GM21529 (cell line): Measurements from ENCODE around the gene RAPGEF4.
"Not testable (repeated sequence)": the region's sequence is repeated elsewhere in the genome, so short reads cannot be mapped to it uniquely, and the experiment has no call there.

ENCODE experiments used
- ATAC-seq: cut with Tn5 transposase; IDR thresholded peaks from one replicate; pipeline ENCODE4 v1.9.1; 2021; ENCODE audit not compliant: unreplicated experiment

RAPGEF4 gene

DNA sequence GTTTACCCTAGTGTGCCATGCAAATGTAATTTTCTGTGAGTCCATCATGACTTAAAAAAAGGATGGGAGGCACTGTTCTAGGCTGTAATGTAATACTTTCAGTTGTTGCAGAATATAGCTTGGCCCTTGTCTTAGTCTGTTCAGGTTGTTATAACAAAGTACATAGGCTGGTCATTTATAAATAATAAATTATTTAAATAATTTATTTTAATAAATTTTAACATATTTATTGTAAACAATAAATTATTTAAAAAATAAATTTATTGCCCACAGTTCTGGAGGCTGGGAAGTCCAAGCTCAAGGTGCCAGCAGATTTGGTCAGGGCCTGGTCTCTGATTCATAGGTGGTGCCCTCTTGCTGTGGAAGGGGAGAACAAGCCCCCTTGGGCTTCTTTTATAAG is 35.2 kb downstream of the RAPGEF4 start:
- no peak for ATAC-seq

DNA sequence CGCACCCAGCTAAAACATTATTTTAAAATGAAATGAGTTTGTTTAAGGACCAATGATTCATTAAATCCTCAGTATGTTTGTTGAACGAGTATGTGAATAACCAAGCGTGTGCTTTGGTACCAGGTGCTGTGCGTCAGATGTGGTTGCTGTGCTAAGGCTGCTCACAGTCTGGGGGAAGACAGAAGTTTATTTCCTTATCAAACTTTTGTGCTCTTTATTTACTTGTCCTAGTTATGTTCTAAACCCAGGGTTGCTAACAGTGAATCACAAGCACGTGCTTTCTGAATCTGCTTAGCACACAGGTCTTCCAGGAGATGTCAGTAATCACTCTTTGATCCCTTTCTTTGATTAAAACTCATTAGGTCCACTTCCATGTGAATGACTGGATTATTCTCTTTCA is 37.0 kb downstream of the RAPGEF4 start:
- ATAC-seq, result no peak

DNA sequence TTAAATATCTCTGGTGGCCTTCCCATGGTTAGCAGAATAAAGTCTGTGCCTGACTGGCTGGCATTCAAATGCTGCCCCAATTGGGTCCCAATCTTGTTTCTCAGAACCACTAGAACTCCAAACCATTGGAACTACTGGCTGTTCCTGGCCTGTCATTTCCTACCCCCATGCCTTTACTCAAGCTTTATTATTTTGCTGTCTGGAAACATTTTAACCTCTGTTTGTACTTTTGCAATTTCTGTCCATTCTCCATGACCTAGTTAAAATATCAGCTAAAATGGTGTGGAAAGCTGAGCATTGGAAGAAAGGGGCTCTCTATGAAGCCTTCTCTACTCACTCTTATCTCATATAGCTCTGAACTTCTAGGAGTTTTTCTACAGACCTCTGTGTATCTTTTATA is 38.7 kb downstream of the RAPGEF4 start:
- ATAC-seq, result no peak

DNA sequence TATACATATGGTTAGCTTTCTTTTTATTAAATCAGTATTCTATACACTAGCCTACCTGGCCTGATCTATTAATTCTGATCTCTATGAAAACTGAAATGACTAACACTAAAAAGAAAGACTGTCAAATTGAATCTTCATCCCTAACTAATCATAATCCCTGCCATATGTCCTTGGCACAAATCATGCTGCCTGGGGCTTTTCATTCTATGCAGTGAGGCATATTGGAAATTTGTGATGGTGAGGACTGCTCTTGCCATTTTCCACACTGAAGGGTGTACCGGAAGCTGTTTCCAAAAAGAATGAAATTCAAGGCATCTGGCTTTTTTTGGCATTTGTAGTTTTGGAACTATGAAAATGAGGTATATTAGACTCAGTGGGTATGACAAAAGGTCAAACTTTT is 39.7 kb downstream of the RAPGEF4 start:
- no peak for ATAC-seq

DNA sequence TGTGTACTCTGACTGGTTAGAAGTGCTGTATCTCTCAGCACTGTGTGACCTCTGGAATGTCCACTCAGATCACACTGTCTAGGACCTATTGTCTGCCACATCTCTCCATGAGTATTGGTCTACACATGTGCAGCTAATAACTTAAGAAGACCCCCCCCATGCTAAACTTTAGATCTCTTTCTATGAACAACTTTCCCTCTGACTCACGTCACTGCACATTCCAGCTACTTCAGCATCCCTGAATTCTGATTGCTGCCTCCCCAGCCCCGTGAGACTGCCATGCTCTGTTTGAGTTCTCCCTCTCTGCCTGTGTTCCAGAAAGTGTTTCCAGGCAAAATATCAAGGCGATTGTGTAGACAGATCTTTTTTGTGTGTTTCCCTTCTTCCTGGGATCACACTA is 41.8 kb downstream of the RAPGEF4 start:
- no peak for ATAC-seq

DNA sequence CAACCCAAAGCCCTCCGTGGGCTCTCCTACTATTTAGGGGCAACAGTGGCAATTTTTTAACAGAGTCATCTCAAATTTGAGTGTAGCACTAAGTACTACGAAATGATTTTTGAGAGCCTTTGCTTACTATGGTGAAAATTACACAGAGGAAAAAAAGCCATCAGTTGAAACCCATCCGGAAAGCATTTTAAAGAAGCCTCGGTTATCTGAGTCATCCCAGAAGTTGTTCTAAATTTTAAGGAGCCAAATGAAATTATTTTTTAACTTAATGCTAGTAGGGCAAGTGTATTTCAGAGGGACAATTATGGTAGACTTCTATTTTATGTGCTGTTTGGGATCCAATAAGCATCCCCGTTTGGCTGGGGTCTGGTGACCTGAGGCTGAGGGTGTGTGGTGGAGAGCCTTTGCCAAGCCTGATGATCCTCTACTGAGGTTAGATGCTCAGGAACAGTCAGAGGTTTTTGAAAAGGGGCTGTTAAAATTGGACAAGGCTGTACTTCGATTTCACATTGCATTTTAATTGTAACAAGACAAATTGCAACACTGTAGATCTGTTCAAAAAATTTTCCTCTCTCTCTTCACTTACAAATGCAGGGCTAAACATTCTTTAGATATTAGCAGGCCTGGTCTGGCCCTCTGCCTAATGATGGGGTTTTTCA is 47.0 kb downstream of the RAPGEF4 start:
- no peak for ATAC-seq

DNA sequence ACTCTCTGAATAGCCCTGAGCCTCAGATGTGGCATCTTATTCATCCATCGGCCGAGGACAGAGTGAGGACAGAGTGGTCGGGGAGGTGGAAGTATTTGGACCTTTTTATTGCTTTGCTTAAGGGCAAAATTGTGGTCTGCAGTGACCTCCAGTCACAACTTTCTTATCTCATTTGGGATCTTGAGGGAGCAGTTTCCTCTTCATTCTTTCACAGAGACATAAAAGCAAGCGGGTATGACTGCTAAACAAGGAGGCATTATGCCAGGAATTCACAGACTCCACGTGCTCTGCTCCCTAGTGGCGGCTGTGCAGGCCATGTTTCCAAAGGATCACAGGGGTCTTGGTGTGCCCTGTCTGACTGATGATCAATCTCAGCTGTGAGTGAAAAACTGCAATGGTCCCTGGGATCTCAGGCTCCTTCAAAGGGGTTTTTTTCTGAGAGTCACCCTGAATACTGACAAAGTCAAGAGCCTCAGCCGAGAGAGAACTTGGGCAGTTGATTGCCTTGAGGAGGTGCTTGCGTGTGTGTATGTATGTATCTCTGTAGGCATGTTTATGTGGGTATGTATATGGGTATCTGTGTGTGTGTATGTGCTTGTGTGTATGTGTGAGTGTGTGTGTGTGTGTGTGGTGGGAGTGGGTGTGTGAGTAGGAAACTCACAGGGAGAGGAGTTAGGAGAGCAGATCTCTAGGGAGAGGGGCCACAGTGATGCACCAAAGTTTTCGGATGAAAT is 47.7 kb downstream of the RAPGEF4 start:
- ATAC-seq, result no peak

DNA sequence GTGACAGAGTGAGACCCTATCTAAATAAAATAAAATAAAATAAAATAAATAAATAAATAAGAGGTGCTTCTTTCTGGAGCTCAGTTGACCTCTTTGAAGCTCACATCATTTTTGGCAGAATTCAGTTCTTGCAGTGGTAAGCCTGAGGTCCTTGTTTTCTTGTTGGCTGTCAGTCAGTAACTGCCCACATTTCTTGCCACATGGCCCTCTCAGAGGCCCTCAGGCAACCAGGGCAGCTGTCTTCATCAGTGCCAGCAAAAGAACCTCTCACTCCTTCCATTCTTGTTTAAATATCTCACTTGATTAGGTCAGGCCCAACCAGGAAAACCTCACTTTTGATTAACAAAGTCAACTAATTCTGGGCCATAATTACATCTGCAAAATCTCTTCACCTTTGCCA is 53.2 kb downstream of the RAPGEF4 start:
- ATAC-seq, result no peak

DNA sequence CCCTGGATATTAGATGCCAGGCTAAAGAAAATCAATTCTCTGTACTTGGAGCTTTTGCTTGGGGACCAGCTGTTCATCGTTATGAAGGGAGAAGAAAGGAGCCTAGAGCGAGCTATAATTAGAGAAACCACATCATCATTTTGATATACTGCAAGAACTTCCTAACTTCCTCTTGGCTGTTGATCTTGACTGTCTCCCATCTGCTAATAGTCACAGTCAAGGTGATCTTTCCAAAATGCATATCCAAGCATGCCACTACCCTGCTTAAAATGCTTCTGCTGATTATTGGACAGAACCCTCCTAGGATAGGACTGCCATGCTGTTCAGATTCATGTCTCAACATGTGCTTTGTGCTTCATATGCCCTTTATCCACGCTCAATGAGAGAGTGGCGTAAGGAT is 54.8 kb downstream of the RAPGEF4 start:
- no peak for ATAC-seq

DNA sequence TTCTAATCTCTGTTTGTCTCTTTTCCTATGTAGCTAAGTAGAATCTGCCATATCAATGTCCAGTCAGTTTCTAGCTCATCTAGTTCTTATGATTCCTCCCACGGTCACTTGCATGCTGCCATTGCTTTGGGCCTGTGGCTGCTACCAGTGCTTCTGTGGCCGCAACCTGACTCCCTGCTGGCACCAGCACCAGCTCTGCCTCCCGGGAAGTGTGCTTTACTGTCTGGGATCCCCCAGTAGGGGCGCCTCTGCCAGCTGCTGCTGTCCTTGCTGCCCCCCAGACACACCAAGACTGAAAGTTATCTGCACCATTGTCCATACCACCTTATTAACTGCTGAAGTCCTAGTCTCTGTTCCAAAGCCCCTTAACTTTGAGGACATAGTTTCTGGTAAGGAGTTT is 56.3 kb downstream of the RAPGEF4 start:
- ATAC-seq, result no peak

DNA sequence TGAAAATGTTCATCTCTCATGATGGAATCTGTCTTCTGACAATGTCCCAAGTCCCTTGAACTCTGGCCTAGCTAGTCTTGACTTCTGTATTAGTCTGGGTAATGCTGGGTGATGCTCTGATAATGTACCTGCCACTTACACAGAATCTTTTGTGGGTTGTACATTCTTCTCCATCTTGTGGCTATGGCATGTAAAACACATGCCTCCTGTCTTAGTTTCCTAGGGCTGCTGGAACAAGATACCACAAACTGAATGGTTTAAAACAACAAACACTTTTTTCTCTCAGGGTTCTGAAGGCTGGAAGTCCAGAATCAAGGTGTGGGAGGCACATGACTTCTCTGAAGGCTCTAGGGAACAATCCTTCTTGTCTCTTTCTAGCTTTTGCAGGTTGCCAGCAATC is 57.1 kb downstream of the RAPGEF4 start:
- no peak for ATAC-seq

DNA sequence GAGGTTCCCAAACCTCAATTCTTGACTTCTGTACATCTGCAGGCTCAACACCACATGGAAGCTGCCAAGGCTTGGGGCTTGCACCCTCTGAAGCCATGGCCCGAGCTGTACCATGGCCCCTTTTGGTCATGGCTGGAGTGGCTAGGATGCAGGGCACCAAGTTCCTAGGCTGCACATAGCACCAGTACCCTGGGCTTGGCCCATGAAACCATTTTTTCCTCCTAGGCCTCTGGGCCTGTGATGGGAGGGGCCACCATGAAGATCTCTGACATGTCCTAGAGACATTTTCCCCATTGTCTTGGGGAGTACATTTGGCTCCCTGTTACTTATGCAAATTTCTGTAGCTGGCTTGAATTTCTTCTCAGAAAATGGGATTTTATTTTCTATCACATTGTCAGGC is 67.7 kb downstream of the RAPGEF4 start:
- ATAC-seq, result not testable (repeated sequence)

DNA sequence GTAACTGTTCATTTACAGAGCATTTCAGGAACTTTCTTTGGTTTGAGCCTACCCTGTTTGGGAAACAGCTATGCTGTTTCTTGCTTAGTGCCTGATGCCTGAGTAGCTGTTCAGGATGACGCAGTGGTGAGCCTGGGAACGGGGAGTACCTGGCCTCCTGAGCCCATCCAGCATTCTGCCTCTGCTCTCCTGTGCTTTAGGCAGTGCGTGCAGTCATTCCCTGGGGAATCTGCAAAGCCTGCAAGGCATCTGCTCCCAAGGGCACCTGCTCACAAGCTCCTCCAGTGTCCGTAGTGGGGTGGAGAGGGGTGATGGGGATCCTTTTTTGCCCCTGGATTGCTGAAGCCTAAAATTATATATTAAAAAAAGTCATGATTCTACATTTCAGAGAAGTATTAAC is 68.8 kb downstream of the RAPGEF4 start:
- ATAC-seq, result no peak

DNA sequence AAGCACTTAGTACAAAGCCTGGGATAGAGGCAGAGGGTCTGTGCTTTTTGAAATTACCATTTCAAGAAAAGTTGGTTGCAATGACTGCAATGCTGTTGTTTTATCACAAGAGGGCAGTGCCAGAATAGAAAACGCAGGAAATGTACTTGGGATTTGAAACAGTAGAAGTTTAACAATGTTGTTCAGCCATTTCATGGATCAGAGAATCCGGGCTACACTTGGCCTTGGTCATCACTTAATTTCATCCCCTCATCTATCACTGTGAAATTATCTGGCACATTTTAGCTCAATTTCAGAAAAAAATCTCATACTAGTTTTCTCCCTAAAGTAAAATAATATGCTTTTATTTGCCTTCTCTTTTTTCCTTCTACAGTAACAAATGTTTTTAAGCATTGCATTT is 70.8 kb downstream of the RAPGEF4 start:
- ATAC-seq, result no peak

DNA sequence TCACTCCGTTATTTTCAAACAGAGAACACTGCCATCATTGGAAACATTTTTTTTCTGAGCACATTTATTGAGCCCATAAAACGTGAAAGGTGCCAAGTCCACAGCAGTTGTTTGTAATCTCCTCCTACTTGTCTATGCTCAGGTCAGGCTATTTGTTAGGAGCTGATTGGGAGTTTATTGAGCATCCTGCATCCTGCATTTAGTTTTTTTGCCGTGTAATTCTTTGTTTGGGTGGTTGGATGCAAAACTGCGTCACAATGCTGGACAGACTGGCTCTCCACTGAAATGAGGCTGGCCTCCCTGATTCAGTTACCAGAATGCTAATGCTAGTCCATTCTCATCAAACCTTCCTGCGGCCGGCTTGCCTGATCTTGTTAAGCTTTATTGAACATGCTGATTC is 71.4 kb downstream of the RAPGEF4 start:
- no peak for ATAC-seq

DNA sequence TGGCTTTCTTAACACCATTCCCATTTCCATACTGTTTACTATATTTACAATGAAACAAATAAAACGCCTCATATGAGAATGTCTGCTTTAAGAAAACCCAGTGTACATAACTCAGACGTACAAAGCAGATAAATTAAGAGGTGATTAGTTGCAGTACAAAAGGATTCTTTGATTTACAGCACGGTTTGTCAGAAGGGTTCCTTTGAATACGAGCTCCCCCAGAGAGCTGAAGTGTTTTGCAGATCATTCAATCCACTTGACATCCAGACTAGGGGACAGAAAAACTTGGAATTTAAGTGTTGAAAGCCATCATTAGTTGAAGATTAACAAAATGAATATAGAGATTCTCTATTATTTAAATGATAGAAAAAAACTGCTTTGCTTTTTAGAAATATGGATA is 72.5 kb downstream of the RAPGEF4 start:
- ATAC-seq, result no peak

DNA sequence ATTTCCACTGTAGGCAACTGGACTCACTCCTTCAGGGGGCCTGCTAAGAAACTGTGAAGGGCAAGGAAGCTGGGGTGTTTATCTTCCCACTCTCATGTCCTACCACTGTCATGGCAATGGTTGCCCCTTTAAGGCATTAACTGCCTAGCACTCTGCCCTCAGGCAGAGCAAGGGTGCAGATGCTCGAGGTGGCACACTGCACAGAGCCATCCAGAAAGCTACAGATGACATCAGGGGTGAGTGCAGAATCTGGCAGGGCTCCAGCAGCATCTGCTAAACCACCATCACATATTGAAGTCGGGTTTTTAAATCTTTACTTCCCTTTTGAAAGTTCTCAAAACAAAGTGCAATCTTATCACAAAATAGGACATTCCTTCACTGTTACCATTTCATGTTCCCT is 75.4 kb downstream of the RAPGEF4 start:
- no peak for ATAC-seq

DNA sequence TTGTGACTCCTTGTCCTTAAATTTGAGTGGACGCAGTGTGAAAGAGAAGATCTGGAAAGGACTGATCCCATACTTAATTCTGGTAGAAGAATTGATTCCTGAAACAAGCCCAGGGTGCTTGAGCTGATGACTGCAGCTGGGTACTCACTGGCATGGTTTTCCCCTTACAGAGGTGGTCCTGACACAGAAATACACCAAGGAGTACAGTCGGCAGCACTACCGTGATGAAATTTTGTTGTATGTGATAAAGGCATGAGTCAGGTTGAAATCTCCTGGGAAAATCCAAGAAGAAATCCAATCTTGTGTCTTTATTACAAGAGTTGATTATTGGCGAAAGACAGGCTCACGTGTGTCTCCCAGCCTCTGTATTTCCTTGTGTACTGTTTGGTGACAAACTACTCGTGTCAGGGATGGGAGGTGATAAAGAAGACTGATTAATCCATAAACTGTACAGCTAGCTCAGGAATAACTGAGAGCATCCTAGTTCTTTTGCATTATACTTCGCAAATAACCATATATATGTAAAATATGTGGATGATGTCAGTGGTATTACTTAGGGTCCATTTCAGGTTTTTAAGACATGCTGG is 76.6 kb downstream of the RAPGEF4 start:
- ATAC-seq, result no peak

DNA sequence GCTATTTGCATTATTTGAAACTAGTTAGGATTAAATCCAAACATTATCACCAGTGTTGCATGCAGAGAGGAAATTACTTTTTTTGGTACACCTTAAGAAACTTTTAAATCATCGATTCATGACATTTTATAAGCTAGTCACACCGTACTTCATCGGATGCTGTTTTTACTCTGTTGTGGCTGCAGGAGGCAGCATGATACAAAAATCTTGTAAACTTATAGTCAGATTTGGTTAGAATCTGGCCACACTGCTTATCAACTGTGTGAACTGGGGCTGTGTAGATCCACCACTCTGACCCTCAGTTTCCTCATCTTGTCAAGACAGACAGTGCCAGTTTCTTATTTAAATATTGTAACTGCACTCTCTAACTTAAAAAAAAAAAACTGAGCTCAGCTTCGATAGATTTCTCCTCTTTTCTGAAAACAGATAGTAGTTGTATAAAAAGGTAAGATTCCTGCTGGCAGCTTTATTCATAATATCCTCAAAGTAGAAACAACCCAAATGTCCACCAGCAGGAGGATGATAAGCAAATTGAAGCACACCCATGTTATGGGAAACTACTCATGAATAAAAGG is 77.8 kb downstream of the RAPGEF4 start:
- no peak for ATAC-seq

DNA sequence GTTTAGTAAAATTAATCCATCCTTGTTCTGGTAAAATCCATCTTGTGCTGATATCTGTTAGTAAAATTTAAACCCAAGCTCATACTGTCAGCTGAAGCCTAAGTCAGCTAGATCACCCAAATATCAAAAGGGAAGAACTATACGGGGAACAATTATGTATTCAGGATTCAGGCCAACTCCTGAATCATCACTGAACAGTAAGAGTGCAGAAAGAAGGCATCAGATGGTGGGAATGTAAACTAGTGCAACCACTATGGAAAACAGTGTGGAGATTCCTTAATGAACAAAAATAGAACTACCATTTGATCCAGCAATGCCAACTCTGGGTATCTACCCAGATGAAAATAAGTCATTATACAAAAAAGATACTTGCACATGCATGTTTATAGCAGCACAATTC is 81.8 kb downstream of the RAPGEF4 start:
- no peak for ATAC-seq

DNA sequence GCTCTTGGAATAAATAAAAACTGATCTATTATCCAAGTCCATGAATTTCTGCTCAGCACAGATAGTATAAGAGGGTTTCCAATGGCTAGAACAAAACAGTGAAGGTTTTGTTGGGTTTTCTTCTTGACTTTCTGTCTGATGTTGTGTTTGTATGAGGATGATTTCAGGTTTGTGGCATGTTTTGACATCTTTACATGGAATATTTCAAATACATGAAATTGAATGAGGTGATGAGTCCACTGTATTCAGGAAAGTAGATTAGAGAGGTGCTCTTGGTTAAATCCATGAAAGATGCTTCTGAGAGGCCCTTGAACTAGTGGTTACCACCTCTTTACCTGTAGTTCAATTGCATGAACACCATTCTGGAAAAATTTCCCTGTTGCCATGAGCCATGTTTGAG is 84.3 kb downstream of the RAPGEF4 start:
- no peak for ATAC-seq
